Measurements from ENCODE around the gene ACTN2.

The ACTN2 gene

GRCh38 chr1:236808564-236809130 lies 122.3 kb downstream of the ACTN2 start (continued):
- no peak for TF ChIP-seq ZNF146 (tag by site-specific recombination; IDR thresholded peaks at IDR 0.05)
- TF ChIP-seq ZSCAN23 (tag by site-specific recombination; IDR thresholded peaks at IDR 0.05) = no peak
- TF ChIP-seq ZNF837 (tag by site-specific recombination; IDR thresholded peaks at IDR 0.05) = no peak
- no peak for TF ChIP-seq ZNF664 (tag by site-specific recombination; IDR thresholded peaks at IDR 0.05)
- no peak for TF ChIP-seq ZNF169 (tag by site-specific recombination; IDR thresholded peaks at IDR 0.05)

DNA sequence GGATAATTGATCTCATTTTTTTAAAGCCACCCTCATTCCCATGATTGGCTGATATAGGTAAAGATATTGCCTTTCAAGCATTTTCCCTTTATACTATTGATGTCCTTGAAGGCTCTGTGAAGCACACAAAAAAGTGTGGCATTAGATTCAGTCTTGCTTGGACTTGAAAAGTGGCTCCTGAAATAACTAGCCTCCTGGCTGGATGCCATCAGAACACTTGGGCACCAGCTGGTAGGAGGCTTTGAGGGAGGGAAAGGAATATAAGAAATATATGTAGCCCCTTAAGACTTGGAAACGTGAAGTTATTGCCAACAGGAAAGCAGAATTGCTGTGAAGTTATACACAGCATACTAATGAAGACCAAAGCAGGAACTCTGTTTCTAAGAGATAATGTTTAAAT lies 122.8 kb downstream of the ACTN2 start:
- POLR2A ChIA-PET = interaction anchor here (0.6 to 2.8 kb wide), 2 partner anchors 14 to 200 kb away, joined by 3 to 11 read pairs; partner anchors contain the start of gene MTR
- H3K36me3 ChIP-seq (ENCODE audit: control insufficient read depth in 2 of 2, insufficient read depth in 1 of 2, low read length in 2 of 2) = peaks cover 65 to 83% of the 10 kb centered on the region in 2 experiments
- no peaks in the 10 kb centered on the region for H3K4me1 ChIP-seq (ENCODE audit: control insufficient read depth, insufficient read depth, low read length)
- H3K4me3 ChIP-seq (ENCODE audit: low read depth, low read length) = no peak overlapping the region
- TF ChIP-seq ZNF561 (tag by site-specific recombination; IDR thresholded peaks at IDR 0.05; ENCODE audit: borderline replicate concordance) = no peak
- no peak overlapping the region for H3K27ac ChIP-seq (ENCODE audit: extremely low read depth, low read depth, low read length)
- CTCF ChIA-PET = interaction anchor here (0.8 to 1.7 kb wide), 4 partner anchors 15 to 989 kb away, joined by 3 to 4 read pairs (median 4); no protein-coding TSS in a partner anchor
- no peaks in the 10 kb centered on the region for H3K9me3 ChIP-seq (ENCODE audit: control insufficient read depth, insufficient read depth, low read depth, low read length)

- Histone ChIP-seq H3K27ac (ENCODE audit: extremely low read depth, low read depth, low read length) (no peak overlapping the region), H3K4me1 (ENCODE audit: control insufficient read depth, insufficient read depth, low read length) (no peaks in the 10 kb centered on the region), H3K36me3 (ENCODE audit: control insufficient read depth in 2 of 2, insufficient read depth in 1 of 2, low read length in 2 of 2) (peaks cover 62 to 89% of the 10 kb centered on the region in 2 experiments), H3K4me3 (ENCODE audit: low read depth, low read length) (no peak overlapping the region), H3K9me3 (ENCODE audit: control insufficient read depth, insufficient read depth, low read depth, low read length) (no peaks in the 10 kb centered on the region)
- ChIA-PET CTCF (interaction anchor here (0.5 to 1.7 kb wide), 3 partner anchors 51 to 65 kb away, joined by 3 to 4 read pairs (median 3); no protein-coding TSS in a partner anchor), POLR2A (interaction anchor here (2.8 kb wide), 1 partner anchor 15 kb away, joined by 11 read pairs; the partner anchor contains the start of gene MTR)
- no peak for TF ChIP-seq ZBTB1 (tag by site-specific recombination; IDR thresholded peaks at IDR 0.05)
- TF ChIP-seq WT1 (tag by site-specific recombination; IDR thresholded peaks at IDR 0.05) = no peak
- TF ChIP-seq, protein P1, sequence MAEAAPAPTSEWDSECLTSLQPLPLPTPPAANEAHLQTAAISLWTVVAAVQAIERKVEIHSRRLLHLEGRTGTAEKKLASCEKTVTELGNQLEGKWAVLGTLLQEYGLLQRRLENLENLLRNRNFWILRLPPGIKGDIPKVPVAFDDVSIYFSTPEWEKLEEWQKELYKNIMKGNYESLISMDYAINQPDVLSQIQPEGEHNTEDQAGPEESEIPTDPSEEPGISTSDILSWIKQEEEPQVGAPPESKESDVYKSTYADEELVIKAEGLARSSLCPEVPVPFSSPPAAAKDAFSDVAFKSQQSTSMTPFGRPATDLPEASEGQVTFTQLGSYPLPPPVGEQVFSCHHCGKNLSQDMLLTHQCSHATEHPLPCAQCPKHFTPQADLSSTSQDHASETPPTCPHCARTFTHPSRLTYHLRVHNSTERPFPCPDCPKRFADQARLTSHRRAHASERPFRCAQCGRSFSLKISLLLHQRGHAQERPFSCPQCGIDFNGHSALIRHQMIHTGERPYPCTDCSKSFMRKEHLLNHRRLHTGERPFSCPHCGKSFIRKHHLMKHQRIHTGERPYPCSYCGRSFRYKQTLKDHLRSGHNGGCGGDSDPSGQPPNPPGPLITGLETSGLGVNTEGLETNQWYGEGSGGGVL (tag by site-specific recombination; IDR thresholded peaks at IDR 0.05) = no peak
- TF ChIP-seq ZNF121 (tag by site-specific recombination; IDR thresholded peaks at IDR 0.05) = no peak
- TF ChIP-seq, protein P2, sequence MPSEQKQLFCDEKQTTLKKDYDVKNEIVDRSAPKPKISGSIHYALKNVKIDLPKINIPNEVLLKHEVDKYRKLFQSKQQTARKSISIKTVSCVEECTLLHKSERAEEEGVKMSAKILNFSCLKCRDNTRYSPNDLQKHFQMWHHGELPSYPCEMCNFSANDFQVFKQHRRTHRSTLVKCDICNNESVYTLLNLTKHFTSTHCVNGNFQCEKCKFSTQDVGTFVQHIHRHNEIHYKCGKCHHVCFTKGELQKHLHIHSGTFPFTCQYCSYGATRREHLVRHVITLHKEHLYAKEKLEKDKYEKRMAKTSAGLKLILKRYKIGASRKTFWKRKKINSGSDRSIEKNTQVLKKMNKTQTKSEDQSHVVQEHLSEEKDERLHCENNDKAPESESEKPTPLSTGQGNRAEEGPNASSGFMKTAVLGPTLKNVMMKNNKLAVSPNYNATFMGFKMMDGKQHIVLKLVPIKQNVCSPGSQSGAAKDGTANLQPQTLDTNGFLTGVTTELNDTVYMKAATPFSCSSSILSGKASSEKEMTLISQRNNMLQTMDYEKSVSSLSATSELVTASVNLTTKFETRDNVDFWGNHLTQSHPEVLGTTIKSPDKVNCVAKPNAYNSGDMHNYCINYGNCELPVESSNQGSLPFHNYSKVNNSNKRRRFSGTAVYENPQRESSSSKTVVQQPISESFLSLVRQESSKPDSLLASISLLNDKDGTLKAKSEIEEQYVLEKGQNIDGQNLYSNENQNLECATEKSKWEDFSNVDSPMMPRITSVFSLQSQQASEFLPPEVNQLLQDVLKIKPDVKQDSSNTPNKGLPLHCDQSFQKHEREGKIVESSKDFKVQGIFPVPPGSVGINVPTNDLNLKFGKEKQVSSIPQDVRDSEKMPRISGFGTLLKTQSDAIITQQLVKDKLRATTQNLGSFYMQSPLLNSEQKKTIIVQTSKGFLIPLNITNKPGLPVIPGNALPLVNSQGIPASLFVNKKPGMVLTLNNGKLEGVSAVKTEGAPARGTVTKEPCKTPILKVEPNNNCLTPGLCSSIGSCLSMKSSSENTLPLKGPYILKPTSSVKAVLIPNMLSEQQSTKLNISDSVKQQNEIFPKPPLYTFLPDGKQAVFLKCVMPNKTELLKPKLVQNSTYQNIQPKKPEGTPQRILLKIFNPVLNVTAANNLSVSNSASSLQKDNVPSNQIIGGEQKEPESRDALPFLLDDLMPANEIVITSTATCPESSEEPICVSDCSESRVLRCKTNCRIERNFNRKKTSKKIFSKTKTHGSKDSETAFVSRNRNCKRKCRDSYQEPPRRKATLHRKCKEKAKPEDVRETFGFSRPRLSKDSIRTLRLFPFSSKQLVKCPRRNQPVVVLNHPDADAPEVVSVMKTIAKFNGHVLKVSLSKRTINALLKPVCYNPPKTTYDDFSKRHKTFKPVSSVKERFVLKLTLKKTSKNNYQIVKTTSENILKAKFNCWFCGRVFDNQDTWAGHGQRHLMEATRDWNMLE (tag by site-specific recombination; conservative IDR thresholded peaks at IDR 0.05; ENCODE audit: low read depth) = no peak
- no peak for TF ChIP-seq KLF16 (tag by site-specific recombination; IDR thresholded peaks at IDR 0.05)
- TF ChIP-seq ZNF366 (tag by site-specific recombination; conservative IDR thresholded peaks at IDR 0.05) = no peak
- no peak for TF ChIP-seq ZNF529 (tag by site-specific recombination; IDR thresholded peaks at IDR 0.05; ENCODE audit: insufficient replicate concordance)
- no peak for TF ChIP-seq ZBTB17 (tag by site-specific recombination; IDR thresholded peaks at IDR 0.05)
Observed at GRCh38 chr1:236810018-236810417, 123.7 kb downstream of the ACTN2 start.
